Tibial nerve (tissue), 4 donors: ENCODE data around the gene CIB4. TPM values are rescaled to one million over a fixed set of nuclear protein-coding genes. Genes with fewer than 3 reads are reported as not detected.

Experiments
- DNase-seq, 2 donors: peaks; one replicate each; pipeline ENCODE4 v3.0.0-alpha.2; 2019; ENCODE audit warnings: low spot score in 2 of 2
- H3K27ac ChIP-seq, 4 donors: fragments of 200-600 bp; sonication (generic) in 3 of 4; one replicate each; pipeline ENCODE4 v1.5.1; 2017 to 2019; ENCODE audit warnings: mild to moderate bottlenecking in 1 of 4
- H3K27me3 ChIP-seq, 2 donors: fragments of 200-600 bp; sonication (generic) in 1 of 2; one replicate each; pipeline versions ENCODE4 v1.5.1 to v1.6.0; 2017 to 2019
- H3K36me3 ChIP-seq, 3 donors: fragments of 200-600 bp; sonication (generic); one replicate each; pipeline ENCODE4 v1.5.1; 2018 to 2019
- H3K4me1 ChIP-seq, 4 donors: fragments of 200-600 bp; sonication (generic) in 3 of 4; one replicate each; pipeline ENCODE4 v1.5.1; 2017 to 2019
- H3K4me3 ChIP-seq, 4 donors: fragments of 200-600 bp; sonication (generic) in 3 of 4; one replicate each; pipeline ENCODE4 v1.5.1; 2017 to 2019; ENCODE audit warnings: mild to moderate bottlenecking in 1 of 4, moderate library complexity in 1 of 4
- H3K9me3 ChIP-seq, 4 donors: fragments of 200-600 bp; sonication (generic) in 3 of 4; one replicate each; pipeline ENCODE4 v1.5.1; 2017 to 2019
- CTCF ChIP-seq, 5 experiments: fragments of 200-600 bp in 3 of 5; fragments of 450-650 bp in 2 of 5; sonication (generic) in 3 of 5; IDR thresholded peaks; one replicate each; pipeline ENCODE4 v1.5.1; 2016 to 2019; ENCODE audit warnings: antibody characterized with exemption in 5 of 5, mild to moderate bottlenecking in 3 of 5, moderate library complexity in 2 of 5
- EP300 ChIP-seq, 2 donors: sonication (generic); formaldehyde crosslinking; IDR thresholded peaks; one replicate each; pipeline ENCODE4 v1.6.1; 2017; ENCODE audit warnings: antibody characterized with exemption in 2 of 2, mild to moderate bottlenecking in 1 of 2
- POLR2A ChIP-seq, 2 donors: fragments of 450-650 bp; IDR thresholded peaks; one replicate each; pipeline ENCODE4 v1.6.1; 2017; ENCODE audit warnings: antibody characterized with exemption in 2 of 2, mild to moderate bottlenecking in 2 of 2, moderate library complexity in 2 of 2
- WGBS, 2 donors: methylation state at CpG; one replicate each; pipeline ENCODE4 v1.1.5; 2018; 5-methylcytosine and 5-hydroxymethylcytosine counted together
- total RNA-seq, 4 donors: library from RNA; depleted of rRNA; stranded (reverse); fragments of >200 nt; gene quantifications; one replicate each; pipeline ENCODE4 v1.1.0, GENCODE V29; 2016

Gene CIB4
- total RNA-seq, 4 donors from 2014 or later, result not detected

- Histone ChIP-seq H3K4me1 (no peaks in the 10 kb centered on the region), H3K4me3 (no peak overlapping the region), H3K36me3 (no peaks in the 10 kb centered on the region), H3K9me3 (peaks cover 0 to 9% (median 0%) of the 10 kb centered on the region in 4 donors), H3K27ac (no peak overlapping the region), H3K27me3 (peaks cover 0 to 56% of the 10 kb centered on the region in 2 donors)
- no peak for DNase-seq
- 79 to 80% methylated on average over 5 of the region's 6 CpGs for WGBS, 2 donors
- TF ChIP-seq EP300 (IDR thresholded peaks at IDR 0.05) (no peak), POLR2A (IDR thresholded peaks at IDR 0.05) (no peak), CTCF (IDR thresholded peaks at IDR 0.05) (no peak)
These were observed 52.6 kb downstream of the CIB4 start for GRCh38 chr2:26588576-26588975.

GRCh38 chr2:26587994-26588393 lies 53.2 kb downstream of the CIB4 start:
- no peak for TF ChIP-seq CTCF (IDR thresholded peaks at IDR 0.05)
- TF ChIP-seq POLR2A (IDR thresholded peaks at IDR 0.05), result no peak
- TF ChIP-seq EP300 (IDR thresholded peaks at IDR 0.05), result no peak
- no peak overlapping the region for H3K27ac ChIP-seq
- 36 to 50% methylated on average over 1 to 2 of the region's 5 CpGs for WGBS, 2 donors
- no peaks in the 10 kb centered on the region for H3K4me1 ChIP-seq
- peaks cover 0 to 9% (median 0%) of the 10 kb centered on the region in 4 donors for H3K9me3 ChIP-seq
- no peaks in the 10 kb centered on the region for H3K36me3 ChIP-seq
- H3K4me3 ChIP-seq, result no peak overlapping the region
- DNase-seq, result no peak
- peaks cover 0 to 58% of the 10 kb centered on the region in 2 donors for H3K27me3 ChIP-seq

- TF ChIP-seq CTCF (IDR thresholded peaks at IDR 0.05) (no peak), EP300 (IDR thresholded peaks at IDR 0.05) (no peak), POLR2A (IDR thresholded peaks at IDR 0.05) (no peak)
These were observed 55.2 kb downstream of the CIB4 start for GRCh38 chr2:26585966-26586365.

GRCh38 chr2:26585100-26585499 lies 56.1 kb downstream of the CIB4 start:
- Histone ChIP-seq H3K9me3 (no peaks in the 10 kb centered on the region), H3K27ac (no peak overlapping the region), H3K4me1 (no peaks in the 10 kb centered on the region), H3K4me3 (no peak overlapping the region), H3K36me3 (no peaks in the 10 kb centered on the region), H3K27me3 (peaks cover 0 to 53% of the 10 kb centered on the region in 2 donors)
- 77 to 78% methylated on average over 8 of the region's 8 CpGs for WGBS, 2 donors
- DNase-seq, result no peak
- no peak for TF ChIP-seq POLR2A (IDR thresholded peaks at IDR 0.05)

More at GRCh38 chr2:26585966-26586365, 55.2 kb downstream of the CIB4 start:
- Histone ChIP-seq H3K27ac (no peak overlapping the region), H3K4me3 (no peak overlapping the region), H3K9me3 (no peaks in the 10 kb centered on the region), H3K4me1 (no peaks in the 10 kb centered on the region), H3K27me3 (peaks cover 0 to 53% of the 10 kb centered on the region in 2 donors), H3K36me3 (no peaks in the 10 kb centered on the region)
- WGBS, 2 donors, result 59 to 63% methylated on average over 10 of the region's 10 CpGs
- no peak for DNase-seq

GRCh38 chr2:26584656-26585055 lies 56.5 kb downstream of the CIB4 start:
- TF ChIP-seq POLR2A (IDR thresholded peaks at IDR 0.05) (no peak), CTCF (IDR thresholded peaks at IDR 0.05) (no peak), EP300 (IDR thresholded peaks at IDR 0.05) (no peak)
- Histone ChIP-seq H3K9me3 (no peaks in the 10 kb centered on the region), H3K27ac (no peak overlapping the region), H3K4me1 (no peaks in the 10 kb centered on the region), H3K36me3 (no peaks in the 10 kb centered on the region), H3K4me3 (no peak overlapping the region), H3K27me3 (peaks cover 0 to 53% of the 10 kb centered on the region in 2 donors)
- DNase-seq, result no peak
- 58% methylated on average over 4 of the region's 11 CpGs; no CpG with 5 or more reads in 1 of the 2 donors for WGBS, 2 donors

- no peak for DNase-seq
- TF ChIP-seq EP300 (IDR thresholded peaks at IDR 0.05), result no peak
- TF ChIP-seq POLR2A (IDR thresholded peaks at IDR 0.05), result no peak
- no peak for TF ChIP-seq CTCF (IDR thresholded peaks at IDR 0.05)
- 55 to 72% methylated on average over 4 of the region's 4 CpGs for WGBS, 2 donors
These were observed 57.0 kb downstream of the CIB4 start for GRCh38 chr2:26584191-26584590.

More at GRCh38 chr2:26584191-26584590, 57.0 kb downstream of the CIB4 start:
- Histone ChIP-seq H3K9me3 (no peaks in the 10 kb centered on the region), H3K27me3 (peaks cover 0 to 50% of the 10 kb centered on the region in 2 donors), H3K4me3 (no peak overlapping the region), H3K27ac (no peak overlapping the region), H3K36me3 (no peaks in the 10 kb centered on the region), H3K4me1 (no peaks in the 10 kb centered on the region)
